GM21423 (cell line): Measurements from ENCODE around the gene SCCPDH.
"Not testable (repeated sequence)": the region's sequence is repeated elsewhere in the genome, so short reads cannot be mapped to it uniquely, and the experiment has no call there.

Source experiments
- ATAC-seq: cut with Tn5 transposase; IDR thresholded peaks from one replicate; pipeline ENCODE4 v1.9.1; 2021; ENCODE audit warnings: mild to moderate bottlenecking, moderate library complexity; ENCODE audit not compliant: unreplicated experiment

Gene SCCPDH, protein sequence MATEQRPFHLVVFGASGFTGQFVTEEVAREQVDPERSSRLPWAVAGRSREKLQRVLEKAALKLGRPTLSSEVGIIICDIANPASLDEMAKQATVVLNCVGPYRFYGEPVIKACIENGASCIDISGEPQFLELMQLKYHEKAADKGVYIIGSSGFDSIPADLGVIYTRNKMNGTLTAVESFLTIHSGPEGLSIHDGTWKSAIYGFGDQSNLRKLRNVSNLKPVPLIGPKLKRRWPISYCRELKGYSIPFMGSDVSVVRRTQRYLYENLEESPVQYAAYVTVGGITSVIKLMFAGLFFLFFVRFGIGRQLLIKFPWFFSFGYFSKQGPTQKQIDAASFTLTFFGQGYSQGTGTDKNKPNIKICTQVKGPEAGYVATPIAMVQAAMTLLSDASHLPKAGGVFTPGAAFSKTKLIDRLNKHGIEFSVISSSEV

DNA sequence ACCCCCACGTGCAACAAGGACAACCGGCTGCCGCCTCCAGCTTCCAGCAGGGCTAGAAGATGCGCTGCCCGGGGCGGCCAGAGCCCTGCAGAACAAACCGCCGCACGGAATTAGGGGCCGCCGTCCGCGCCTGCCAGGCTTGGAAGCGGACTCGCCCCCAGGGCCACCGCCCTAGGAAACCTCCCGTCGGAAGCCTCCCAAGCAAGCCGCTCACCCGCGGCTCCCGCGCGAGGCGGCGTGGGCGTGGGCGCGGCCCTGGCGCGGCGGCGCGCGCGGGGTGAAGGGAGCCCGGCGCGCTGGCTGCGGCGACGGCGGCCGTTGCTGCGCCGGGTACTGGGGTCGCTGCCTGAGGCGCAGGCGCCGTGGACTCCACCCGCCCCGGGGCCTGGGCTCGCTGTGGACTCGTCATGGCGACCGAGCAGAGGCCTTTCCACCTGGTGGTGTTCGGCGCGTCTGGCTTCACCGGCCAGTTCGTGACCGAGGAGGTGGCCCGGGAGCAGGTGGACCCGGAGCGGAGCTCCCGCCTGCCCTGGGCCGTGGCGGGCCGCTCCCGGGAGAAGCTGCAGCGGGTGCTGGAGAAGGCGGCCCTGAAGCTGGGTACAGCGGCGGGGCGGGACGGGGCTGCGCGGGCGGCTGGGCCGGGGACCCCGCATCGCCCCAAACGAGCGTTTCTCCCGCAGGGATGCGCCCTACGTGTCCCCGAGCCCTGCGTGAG lies at the start of gene SCCPDH:
Gene SCCPDH (plus strand): TSS at position 394 of the 715 bp plus-strand sequence. CDS start 14 bp downstream, at position 408.
- peak; percentile 92 for ATAC-seq

GRCh38 chr1:246677842-246678241 lies 46.4 kb upstream of the SCCPDH start:
- no peak for ATAC-seq

- ATAC-seq: no peak
Measured at GRCh38 chr1:246678816-246679793, 45.1 kb upstream of the SCCPDH start.

GRCh38 chr1:246679794-246680177 lies 44.4 kb upstream of the SCCPDH start:
- ATAC-seq: no peak

- no peak for ATAC-seq
Measured at GRCh38 chr1:246680190-246680589, 44.0 kb upstream of the SCCPDH start.

DNA sequence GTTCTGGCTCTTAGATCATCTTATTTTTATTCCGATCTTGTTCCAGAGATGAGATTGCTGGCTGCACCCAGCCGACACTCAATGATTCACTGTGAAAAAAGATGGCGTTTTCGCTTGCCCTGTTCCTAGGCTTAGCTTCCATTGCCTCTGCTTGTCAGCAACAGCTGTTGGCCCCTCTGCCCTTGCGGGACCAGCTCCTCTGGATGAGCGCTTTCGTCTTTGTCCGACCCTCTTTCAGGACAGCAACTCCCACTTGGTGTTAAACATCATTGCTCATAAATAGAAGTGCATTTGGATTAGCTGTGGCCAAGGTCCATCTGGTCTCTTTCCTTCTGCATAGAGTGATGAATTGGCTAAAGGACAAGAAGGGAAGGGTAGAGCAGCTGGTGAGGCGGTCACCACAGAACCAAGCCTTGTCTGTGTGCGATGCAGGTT lies 43.5 kb upstream of the SCCPDH start:
- no peak for ATAC-seq

GRCh38 chr1:246681900-246682895 lies 42.0 kb upstream of the SCCPDH start:
- no peak for ATAC-seq

- no peak for ATAC-seq
Measured at GRCh38 chr1:246683521-246683920, 40.7 kb upstream of the SCCPDH start.

DNA sequence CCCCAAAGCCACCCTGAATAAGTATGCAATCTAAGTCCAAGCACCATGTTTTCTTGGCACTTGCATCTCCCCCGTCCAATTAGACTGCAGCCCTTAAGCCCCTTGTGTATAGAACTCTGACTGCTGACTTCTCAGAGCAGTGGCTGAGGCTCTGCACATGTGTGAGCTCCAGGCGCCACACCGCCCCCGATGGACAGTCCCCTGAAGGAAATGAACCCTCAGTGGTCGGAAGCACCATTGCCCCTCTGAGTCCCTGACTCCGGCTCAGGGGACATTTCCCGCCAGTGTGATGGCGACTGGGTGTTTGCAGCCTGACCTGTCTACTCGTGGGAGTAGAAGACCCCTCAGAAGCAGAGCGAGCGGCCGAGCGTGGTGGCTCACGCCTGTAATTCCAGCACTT lies 37.2 kb upstream of the SCCPDH start:
- ATAC-seq: no peak

- peak; percentile 97 for ATAC-seq
Measured at GRCh38 chr1:246689409-246690008, 34.7 kb upstream of the SCCPDH start.

DNA sequence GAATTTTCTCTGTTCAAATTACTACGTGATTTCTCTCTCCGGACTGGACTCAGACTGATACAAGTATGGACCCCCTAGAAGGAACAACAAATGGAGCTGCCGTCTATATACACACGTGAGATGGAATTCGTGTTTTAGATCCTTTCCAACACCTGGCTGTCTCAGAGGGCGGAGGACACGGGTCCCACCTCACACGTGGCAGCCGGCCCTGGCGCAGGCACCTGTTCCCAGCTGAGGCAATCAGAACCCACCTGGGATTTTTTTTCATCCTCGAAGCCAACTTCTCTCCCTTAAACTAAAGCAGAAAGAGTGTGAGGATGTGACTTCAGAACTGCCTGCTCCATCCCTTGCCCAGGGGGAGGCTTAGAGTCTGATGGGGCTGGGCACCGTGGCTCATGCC lies 34.1 kb upstream of the SCCPDH start:
- ATAC-seq: no peak

DNA sequence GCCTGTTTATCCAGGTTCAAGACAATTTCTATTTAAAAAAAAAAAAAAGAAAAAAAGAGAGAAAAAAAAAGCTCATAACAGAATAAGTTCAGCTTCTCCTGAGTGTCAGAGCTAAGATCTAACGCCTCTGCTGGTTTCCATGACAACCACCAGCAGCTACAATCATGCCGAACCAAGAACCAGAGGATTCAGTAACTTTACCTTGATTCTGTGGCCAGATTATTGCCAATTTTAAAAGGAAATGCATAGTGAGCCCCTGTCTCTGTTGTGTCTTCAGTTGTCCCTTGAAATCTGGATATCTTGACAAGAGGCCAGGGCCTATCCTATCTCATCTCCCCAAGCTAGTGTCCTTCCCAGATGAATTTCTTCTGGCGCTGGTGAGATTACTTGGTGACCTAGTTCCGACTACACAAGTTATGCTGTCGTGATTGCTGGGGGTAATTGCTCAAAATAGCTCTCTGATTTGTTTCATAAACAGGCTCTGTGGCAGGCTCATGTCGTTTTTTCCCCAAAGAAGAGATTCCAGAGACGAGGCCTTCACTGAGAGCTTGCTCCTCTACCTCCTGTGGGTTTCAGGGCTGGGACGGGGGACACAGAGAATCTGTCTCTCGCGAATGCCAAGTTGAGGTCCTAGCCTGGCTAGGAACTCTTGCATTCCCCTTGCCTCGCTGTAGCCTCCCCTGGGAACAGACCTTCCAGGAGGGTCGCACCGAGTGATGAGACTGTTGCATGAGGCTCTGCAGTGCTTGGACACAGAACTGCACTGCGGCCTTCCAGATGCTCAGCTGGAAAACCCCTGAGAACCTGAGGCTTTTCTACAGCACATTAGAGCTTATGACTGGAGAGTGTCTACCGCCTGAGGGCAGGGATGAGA lies 32.4 kb upstream of the SCCPDH start:
- no peak for ATAC-seq

GRCh38 chr1:246694213-246694895 lies 29.9 kb upstream of the SCCPDH start:
- not testable (repeated sequence) for ATAC-seq

DNA sequence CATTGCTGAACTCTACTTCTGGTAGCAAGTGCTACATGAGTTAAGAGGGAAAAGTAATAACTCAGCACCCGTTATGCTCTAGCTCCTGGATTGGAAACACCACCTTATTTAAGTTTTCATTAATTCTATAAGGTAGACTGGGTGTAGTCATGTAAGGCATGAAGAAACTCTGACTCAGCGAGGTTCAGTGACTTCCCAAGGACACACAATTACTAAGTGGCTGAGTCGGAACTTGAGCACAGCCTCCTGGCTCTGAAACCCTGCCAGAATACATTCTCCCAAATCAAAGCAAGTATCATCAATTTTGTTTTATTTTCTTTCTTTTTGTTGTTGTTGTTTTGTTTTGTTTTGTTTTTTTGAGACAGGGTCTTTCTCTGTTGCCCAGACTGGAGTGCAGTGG lies 29.1 kb upstream of the SCCPDH start:
- ATAC-seq: no peak

DNA sequence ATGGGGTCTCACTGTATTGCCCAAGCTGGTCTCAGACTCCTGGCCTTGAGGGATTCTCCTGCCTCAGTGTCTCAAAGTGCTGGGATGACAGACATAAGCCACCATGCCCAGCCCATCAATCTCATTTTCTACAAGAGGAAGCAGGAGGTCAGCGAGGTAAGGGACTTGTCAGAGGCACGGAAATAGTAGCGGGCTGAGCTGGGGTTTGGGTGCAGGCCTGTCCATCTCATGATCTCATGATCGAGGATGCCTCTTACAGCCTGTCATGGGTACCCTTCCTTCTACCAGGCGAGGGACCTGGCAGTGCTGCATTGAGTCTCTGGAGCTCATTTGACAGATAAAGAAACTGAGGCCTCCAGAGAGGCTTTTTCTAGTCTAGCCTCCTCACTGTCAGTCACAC lies 28.5 kb upstream of the SCCPDH start:
- no peak for ATAC-seq

DNA sequence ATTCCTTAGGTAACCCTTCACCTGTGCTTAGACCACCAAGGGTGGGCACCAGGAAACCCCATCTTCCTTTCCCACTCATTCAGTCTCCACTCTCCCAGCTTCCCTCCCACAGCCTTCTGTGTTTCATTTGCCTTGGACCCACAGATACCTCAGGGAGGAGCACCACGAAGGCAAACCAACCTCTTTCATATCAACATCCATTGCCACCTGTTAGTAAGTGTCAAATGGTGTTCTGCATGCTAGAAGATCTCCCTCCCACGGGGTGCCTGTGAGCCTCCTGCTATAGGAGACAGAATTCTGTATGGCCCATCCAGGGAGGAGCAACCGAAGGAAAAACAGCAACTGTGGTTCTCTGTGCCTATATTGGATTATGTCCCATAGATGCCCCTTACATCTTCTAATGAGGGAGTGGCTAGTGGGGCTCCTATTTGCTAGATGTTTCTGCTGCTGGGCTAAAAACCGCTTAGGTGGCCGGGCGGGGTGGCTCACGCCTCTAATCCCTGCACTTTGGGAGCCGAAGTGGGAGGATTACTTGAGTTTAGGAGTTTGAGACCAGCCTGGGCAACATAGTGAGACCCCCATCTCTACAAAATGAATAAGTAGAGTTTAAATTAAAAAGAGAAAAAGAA lies 25.6 kb upstream of the SCCPDH start:
- no peak for ATAC-seq

DNA sequence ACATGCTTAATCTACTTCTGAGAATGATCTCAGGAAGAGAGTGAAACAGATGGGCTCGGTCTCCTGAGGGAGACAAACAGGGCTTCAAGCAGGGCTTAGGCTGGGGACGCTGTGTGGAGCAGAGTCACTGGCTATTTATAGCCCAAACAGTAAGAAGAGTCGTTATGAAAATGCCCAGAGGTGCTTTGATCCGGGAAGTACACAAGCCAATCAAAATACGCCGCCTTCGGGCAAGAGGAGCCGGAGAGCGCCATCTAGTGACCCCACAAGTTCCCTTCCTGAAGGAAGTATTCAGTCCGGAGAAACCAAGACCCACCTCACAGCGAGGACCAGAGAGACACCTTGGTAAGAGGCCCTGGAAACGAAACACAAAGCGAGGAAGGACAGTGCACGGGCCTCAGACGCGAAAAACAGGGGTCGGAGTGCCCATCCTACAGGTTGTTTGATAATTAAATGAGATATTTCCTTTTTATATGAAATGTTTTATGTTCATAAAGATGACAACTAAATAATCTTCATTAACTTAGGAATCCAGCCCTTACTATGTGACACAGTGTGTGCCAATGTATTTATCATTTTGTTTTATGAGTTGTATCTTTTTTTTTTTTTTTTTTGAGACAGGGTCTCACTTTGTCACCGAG lies 25.0 kb upstream of the SCCPDH start:
- ATAC-seq: peak; percentile 96
